Stimulated activated CD8-positive, alpha-beta memory T cell treated with anti-CD3 and anti-CD28 coated beads, Interleukin-15, amount 100 ng/mL, for 1 hour (primary cell): Measurements from ENCODE around the gene HES6.

ENCODE experiments used
- DNase-seq: peaks from one replicate; pipeline ENCODE4 v3.0.0-alpha.2; 2020; ENCODE audit warnings: low read depth

The HES6 gene

GRCh38 chr2:238233625-238234024 lies 6.2 kb downstream of the HES6 start:
- DNase-seq: no peak

DNA sequence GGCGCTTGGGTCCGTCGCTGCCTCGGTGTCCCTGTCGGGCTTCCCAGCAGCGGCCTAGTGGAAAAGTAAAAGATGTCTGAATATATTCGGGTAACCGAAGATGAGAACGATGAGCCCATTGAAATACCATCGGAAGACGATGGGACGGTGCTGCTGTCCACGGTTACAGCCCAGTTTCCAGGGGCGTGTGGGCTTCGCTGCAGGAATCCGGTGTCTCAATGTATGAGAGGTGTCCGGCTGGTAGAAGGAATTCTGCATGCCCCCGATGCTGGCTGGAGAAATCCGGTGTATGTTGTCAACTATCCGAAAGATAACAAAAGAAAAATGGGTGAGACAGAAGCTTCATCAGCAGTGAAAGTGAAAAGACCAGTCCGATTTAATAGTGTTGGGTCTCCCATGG lies 8.0 kb downstream of the HES6 start:
- DNase-seq: no peak

DNA sequence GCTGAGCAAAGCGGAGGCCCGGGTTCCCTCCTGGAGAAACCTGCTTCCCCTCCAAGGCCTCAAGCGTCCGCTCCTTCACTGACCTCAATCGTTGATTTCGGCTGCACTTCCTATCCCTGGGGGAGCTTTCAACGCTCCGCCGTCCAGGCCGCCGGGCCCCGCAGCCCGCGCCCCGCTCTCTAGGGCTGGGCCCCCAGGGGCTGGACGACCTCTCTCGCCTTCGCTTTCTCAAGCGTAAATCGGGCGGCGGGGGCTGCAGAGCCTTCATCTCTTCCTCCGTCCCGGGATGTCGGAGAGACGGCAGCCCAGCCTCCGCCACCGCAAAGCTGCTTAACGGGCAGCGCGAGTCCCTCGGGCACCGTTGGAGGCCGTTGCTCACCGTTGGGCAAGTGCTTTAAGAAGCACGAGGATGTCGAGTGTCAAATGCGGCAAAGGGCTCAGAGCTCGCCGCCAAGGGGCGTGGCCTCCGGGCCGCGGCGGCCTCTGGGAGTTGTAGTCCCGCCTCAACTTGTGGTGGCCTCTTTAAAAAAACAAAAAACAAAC lies 8.5 kb downstream of the HES6 start:
- peak; percentile 58 for DNase-seq

- no peak for DNase-seq
These were observed 9.1 kb downstream of the HES6 start for GRCh38 chr2:238230699-238231098.

- no peak for DNase-seq
These were observed 11.1 kb downstream of the HES6 start for GRCh38 chr2:238228700-238229099.

DNA sequence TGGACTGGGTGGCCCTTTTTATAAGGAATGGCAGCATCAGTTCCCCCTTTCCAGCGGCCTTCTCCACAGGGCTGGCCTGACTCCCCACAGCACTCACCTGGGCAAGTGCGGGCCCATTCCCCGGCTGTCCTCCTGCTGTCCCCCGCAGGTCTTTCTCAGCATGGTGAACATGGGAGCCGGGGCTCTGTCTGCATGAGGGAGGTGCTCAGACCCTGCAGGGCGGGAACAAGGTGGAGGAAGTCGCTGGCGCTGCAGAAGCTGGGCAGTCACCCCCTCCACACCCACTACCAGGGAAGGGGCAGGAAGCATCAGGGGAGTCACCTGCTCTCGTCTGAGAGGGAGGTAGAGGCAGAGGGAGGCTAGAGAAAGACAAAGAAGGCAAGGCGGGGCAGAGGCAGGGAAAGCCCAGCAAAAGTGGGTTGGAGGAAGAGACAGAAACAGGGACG lies 12.2 kb downstream of the HES6 start:
- no peak for DNase-seq

- no peak for DNase-seq
These were observed 12.9 kb downstream of the HES6 start for GRCh38 chr2:238226698-238227586.

GRCh38 chr2:238225911-238226697 lies 13.7 kb downstream of the HES6 start:
- DNase-seq: no peak

DNA sequence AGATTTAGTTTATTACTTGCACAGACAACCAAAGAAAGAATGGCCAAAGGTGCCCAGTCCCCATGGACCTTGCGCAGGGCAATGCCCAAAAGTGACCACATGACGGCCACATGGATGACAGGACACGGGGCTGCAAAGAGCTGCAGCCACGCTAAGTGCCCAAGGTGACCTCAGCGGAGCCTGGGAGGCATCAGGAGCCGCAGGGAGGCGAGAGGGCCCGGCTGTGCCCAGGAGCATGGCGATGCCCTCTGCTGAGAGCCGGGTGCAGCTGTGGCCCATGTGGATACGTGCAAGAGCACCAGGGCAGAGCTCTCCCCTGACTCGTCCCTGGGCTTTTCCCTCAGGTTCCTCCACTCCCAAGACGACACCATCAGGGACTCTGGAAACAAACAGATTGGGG lies 14.7 kb downstream of the HES6 start:
- DNase-seq: no peak

DNA sequence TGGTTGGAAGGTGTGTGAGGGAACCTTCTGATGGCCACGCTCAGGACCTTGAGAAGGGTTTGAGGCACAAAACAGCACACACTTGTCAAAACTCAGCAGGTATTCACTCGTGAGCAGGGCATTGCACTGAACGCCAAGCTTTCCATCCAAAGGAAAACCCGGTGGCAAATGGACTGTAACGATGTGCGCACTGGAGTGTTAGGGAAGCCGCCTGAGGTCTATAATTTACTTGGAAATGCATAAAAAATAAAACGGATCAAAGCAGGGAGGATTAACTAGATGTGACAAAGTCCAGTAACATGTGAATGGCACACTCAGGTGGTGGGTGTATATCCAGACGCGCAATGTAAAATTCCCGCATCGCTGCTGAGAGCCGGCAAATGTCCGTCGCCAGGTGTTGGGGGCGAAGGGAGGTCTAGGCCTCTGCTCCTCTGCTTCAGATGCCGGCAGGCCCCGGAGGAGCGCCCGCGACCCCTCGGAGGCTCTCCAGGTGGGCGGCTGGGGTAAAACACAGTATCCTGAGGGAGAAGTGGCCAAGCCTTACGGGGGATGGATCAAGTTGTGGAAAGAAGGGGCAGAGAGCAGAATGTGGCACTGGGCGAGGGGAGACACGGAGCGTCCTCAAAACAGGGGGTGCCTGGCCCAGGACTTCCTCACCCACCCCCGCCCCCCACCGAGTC lies 15.3 kb downstream of the HES6 start:
- DNase-seq: no peak

DNA sequence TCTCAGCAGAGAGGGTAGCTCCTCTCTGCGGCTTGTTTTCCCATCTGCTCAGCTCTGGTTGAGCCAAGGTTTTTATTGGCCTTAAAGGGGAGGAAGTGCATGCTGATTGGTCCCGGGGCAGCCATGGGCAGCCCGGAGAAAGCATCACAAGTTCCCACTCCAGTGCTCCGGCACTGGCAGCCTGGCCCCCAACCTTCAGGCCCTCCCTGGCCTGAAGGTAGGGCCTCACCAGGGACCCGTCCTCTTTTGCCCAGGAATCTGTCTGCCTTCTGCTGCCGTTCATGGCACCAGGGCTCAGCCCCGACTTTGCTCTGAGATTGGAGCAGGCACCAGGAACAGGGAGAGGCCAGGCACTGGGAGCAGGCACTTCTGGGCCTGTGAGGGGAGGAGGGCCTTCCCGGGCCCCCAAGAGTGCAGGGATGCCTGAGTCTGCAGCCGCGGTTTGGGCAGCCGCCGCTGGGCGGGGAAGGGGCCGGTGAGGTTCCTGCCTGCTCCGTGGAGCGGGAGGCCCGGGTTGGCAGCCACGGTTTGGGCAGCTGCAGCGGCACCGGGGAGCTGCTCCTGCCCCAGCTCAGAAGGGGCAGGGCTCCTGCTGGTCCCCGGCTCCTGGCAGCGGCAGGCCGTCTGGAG lies 18.8 kb downstream of the HES6 start:
- DNase-seq: no peak

DNA sequence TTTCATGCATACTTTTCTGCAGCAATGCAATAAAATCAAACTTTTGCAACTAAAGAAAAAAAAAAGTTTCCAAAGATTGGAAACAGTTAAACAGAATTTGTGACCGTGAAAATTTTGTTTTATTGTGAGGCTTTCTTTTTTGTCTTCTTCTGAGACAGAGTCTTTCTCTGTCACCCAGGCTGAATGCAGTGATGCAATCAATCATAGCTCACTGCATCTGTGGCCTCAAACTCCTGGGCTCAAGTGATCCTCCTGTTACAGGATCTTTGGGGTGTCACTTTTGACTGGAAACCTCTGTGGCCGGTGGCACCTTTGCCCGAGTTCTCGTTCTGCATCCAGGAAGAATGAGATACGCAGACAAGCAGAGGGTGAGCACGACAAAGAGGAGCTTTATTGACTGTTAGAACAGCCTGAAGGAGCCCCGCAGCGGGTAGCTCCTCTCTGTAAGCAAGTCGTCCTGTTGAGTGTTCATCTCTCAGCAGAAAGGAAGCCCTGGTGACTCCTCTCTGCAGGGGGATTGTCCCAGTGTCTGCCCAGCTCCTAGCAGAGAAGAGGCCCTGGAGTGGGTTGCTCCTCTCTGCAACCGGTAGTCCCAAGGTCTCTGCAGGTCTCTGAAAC lies 19.5 kb downstream of the HES6 start:
- no peak for DNase-seq

DNA sequence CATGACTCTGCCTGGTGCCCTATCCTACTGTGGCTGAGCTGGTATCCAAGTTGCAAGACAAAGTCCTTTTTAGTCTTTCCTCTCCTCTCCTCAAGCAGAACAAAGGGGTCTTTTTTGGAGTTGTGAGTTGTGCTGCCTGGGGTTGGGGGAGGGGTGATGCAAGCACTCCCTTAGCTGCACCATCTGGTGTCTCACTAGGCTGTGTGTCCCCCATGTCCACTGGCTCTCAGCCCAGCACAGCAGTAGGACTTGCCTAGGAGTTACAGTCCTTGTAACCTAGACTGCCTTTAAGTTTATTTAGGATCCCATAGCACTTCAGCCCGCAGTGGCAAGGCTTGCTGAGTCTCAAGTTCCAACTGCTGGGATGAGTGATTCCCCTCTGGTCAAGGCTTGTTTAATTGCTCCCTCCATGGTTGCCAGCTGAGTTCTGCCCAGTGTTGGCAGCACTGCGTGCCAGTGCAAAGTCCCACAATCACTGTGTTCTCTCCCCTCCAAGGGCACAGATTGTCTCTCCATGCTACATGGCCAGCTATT lies 23.1 kb downstream of the HES6 start:
- no peak for DNase-seq

- no peak for DNase-seq
These were observed 32.8 kb downstream of the HES6 start for GRCh38 chr2:238207006-238207405.

GRCh38 chr2:238203973-238204683 lies 35.7 kb downstream of the HES6 start:
- no peak for DNase-seq

DNA sequence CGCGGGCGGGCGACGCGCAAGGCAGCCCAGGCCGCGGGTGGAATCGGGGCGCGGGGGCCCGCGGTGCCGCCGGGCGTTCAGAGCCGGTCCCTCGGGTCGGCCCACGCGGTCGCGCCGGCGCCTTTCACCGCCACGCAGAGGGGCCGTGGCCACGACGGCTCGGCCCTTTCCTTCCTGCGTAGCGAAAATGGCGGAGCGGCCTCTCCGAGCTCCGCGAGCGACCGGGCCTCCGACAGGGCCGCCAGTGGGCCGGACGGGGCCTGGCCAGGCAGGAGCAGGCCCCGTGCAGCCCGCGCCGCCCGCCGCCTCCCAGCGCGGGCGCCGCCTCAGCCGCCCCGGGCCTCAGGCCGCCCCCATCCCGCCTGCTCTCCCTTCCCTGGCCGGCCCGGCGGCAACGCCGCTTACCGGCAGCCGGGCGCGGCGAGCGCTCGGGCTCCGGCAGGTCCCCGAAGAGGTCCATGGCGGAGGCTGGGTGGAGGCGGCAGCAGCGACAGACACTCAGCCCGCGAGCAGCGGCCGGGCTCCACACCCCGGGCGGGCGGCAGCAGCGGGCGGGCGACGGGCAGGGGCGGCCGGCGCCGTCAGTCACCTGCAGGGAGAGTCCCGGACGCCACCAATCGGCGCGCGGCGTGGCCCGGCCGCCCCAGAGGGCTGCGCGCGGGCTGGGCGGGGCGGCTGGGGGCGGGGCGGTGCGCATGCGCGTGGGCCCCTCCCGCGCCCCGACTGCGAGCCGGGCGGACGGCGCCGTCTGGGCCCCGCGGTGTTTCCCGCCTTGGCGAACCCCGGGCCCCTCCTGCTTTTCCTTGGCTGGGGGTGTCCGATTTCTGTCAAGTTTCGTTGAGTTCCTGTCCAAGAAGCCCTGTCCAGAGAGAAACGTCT lies 36.5 kb downstream of the HES6 start, which contains the start of gene ILKAP:
TSS of gene ILKAP (minus strand) at position 602 of the 879 bp plus-strand sequence. CDS start at position 460, 142 bp downstream.
- DNase-seq: peak; percentile 76

GRCh38 chr2:238202326-238203093 lies 37.3 kb downstream of the HES6 start:
- DNase-seq: no peak

DNA sequence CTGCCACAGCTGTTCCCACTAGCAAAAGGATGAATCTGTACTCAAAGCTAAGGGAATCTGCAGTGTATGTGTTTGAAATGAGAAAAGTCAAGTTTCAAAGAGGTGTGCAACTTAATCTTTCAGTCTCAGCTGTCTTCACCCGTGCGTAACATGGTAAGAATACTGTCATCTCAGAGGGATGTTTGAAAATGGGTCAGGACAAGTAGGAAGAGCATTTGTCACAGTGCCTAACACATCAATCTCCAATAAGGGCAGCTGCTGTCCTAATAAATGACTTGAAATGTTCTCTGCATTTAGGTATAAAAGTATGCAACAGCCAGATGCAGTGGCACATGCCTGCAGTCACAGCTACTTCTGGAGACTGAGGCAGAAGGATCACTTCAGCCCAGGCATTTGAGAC lies 49.4 kb downstream of the HES6 start:
- no peak for DNase-seq
